ENCODE measurements around the gene RALY.

- TF ChIP-seq, protein P1, sequence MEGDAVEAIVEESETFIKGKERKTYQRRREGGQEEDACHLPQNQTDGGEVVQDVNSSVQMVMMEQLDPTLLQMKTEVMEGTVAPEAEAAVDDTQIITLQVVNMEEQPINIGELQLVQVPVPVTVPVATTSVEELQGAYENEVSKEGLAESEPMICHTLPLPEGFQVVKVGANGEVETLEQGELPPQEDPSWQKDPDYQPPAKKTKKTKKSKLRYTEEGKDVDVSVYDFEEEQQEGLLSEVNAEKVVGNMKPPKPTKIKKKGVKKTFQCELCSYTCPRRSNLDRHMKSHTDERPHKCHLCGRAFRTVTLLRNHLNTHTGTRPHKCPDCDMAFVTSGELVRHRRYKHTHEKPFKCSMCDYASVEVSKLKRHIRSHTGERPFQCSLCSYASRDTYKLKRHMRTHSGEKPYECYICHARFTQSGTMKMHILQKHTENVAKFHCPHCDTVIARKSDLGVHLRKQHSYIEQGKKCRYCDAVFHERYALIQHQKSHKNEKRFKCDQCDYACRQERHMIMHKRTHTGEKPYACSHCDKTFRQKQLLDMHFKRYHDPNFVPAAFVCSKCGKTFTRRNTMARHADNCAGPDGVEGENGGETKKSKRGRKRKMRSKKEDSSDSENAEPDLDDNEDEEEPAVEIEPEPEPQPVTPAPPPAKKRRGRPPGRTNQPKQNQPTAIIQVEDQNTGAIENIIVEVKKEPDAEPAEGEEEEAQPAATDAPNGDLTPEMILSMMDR (IDR thresholded peaks at IDR 0.05), result no peak
- no peak for TF ChIP-seq POLR2A (IDR thresholded peaks at IDR 0.05)
Measured at GRCh38 chr20:34017610-34018009, 23.9 kb downstream of the RALY start.

Data from heart left ventricle (tissue), 13 donors.